ENCODE results near the gene GHRH.

Gene GHRH

DNA sequence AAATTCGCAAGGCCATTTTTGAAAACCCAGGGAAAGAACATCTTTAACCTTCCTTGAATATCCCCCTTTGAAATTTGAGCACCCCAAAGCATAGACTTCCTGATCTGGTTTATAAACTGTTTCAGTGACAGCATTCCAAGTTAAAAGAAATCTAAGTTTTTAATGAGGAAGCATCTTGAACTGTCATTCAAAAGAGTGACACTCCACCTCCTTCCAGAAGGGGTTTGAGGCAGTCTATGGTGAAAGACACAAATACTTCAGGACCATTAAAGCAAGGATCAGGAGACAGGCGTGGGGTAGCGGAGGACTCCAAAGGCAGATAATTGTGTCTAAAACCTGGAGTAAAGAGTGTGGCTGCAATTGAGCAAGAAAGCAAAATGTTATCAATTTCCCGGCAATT is 691 bp downstream of the GHRH start:
- DNase-seq (ENCODE audit: low read depth), result no peak

DNA sequence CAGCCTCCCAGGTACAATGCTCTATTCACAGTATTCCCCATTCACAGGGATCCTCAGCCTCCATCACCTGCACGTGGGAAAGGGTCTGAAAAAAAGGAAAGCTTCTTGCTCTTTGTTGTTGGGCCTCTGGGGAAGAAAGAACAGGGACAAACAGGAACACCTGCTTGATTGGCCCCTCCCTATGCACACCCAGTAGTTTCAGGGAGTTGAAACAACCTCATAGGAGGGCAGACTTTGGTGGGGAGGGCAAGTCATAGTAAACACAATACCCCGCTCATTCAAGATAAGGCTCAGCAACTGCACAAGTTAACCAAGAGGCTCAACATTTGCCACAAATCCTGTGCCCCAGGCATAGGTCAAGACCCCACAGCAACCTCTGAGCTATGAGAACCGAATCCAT is 1.7 kb downstream of the GHRH start:
- no peak for DNase-seq (ENCODE audit: low read depth)

GRCh38 chr20:37259031-37259430 is 2.6 kb downstream of the GHRH start:
- no peak for DNase-seq (ENCODE audit: low read depth)

- no peak for DNase-seq (ENCODE audit: low read depth)
Observed at GRCh38 chr20:37257988-37258387, 3.6 kb downstream of the GHRH start.

- no peak for DNase-seq (ENCODE audit: low read depth)
Observed at GRCh38 chr20:37257530-37257929, 4.1 kb downstream of the GHRH start.

DNA sequence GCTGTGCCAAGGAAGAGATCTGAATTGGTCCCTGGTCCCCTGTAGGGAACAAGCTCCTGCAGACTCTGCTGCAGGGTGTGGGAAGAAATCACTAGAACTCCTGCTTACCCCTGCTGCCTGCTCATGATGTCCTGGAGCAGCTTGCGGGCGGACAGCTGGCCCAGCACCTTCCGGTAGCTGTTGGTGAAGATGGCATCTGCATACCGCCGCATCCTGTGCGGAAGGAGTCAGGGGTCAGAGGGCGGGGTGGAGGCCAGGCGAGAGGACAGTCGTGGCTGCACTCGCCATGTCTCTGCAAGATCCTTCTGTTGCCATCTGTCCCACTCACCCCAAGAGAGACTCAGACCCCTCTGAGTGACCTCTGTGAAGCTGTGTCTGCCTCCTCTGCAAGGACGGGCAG is 5.3 kb downstream of the GHRH start:
- DNase-seq (ENCODE audit: low read depth), result no peak

DNA sequence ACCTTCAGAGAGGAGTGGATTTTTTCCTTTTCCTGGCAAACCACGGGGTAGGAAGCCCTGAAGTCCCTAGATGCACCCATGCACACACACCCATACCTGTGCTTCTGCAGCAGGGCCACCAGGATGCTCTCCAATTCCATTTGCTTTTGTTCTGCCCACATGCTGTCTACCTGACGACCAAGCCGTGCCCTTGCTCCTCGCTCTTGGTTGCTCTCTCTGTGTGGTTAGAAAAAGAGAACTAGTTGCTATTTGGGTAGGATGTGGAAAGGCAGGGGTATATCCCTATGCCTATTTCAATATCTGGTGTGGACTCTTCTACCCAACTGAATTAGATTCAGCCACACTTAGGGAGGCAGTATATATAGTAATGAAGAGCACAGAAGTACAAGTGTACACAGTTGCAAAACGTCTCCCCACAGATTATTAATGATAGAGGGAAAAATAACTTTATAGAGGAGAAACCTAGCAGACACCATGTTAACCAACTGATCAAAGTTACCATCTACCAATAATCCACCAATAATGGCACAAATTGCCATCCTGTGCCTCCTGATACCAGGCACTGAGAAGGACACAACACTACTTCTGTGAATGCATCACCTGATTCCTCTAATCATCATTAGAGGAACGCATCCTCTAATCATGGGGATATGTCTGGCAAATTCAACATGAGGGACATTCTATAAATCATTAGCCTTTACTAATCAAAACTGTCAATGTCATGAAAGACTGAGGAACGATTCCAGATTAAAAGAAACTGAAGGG is 7.3 kb downstream of the GHRH start:
- no peak for DNase-seq (ENCODE audit: low read depth)

- no peak for DNase-seq (ENCODE audit: low read depth)
Observed at GRCh38 chr20:37253087-37253486, 8.5 kb downstream of the GHRH start.

DNA sequence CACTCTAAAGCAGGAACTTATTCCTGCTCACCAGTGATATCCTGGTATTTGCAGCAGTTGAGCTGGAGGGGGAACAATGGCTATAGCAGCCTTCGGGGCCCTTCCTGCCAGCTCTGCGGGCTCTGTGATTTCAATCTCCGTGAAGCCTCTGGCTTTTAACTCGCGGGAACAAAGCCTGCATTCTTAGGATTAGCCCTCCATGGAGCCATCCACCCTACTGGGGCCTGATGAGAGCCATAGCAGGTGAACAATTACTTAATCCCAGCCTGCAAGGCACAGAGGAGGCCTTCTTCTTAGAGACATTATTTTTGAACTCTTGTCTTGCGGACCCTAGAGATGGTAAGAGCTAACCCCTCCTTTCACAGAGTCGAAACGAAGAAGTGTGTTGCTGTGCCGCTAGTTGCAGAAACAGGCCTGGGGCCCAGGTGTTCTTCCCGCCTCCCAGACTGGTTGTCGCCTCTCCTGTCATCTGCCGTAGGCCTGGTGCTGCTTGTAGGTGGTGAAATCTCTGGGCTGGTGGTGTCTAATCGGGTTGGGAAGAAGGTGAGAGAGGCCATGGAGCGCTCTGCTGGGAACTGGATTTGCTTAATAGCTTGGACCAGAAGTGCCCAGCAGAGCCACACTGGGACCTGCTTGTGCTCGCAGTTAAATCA is 9.7 kb downstream of the GHRH start:
- DNase-seq (ENCODE audit: low read depth), result no peak

GRCh38 chr20:37249304-37249703 is 12.3 kb downstream of the GHRH start:
- no peak for DNase-seq (ENCODE audit: low read depth)

DNA sequence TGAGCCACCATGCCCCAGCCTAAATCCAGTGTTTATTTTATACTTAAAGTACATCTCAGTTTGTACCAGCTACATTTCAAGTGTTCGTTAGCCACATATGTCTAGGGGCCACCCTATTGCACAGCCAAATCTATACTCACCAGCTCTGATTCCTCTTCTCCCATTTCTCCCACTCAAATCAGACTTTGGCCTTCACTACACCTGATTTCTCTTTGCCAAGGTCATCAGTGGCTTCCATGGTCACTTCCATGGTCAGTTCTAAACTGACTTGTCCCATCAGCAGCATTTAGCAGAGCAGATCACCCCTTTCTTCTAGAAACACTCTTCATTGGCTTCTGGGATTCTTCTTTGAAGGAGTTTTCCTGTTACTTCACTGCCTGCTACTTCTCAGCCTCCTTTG is 14.1 kb downstream of the GHRH start:
- no peak for DNase-seq (ENCODE audit: low read depth)

- no peak for DNase-seq (ENCODE audit: low read depth)
Observed at GRCh38 chr20:37246736-37247135, 14.9 kb downstream of the GHRH start.

DNA sequence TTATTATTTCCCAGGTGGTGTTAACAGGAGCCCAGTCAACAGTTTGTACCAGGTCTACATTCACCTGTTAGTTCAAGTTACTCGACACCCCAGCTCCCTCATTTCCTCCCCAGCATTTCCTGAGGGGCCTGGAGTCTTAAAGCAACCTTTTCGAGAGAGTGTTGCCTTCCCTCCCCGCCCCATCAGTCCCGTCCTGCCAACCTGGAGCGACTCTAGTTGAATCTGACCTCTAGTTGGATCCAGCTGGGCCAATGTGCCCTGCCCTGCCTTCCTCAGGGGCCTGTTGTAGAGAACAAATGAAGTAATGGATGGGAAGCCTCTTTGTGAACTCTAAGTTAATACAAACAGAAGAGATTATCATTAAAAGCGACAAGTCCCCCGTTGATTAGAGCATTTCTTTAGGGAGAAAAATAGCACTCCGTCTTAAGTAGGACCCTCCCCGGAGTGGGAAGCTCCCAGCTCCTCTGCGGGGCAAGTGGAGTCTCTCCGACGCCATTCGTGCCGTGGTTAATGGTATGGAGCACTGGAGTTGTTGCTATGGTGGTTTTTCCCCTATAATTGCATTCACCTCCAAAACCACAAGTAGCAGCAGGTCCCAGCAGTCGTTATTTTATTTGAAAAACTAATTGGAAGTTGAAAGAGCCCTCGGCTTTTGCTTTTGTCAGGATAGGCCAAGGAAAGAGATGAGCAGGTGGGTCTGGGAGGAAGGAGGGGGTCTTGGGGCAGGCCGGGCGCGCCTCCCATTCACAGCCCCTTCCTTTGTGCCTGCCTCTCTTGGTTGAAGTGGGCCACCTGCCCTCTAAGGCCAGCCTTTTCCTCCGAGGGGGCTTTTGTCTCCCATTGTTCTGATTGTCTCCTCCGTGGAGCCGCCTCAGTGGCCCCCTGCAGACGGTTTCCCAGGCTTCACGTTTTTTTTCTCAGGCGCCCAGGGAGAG is 16.1 kb downstream of the GHRH start:
- DNase-seq (ENCODE audit: low read depth), result no peak

DNA sequence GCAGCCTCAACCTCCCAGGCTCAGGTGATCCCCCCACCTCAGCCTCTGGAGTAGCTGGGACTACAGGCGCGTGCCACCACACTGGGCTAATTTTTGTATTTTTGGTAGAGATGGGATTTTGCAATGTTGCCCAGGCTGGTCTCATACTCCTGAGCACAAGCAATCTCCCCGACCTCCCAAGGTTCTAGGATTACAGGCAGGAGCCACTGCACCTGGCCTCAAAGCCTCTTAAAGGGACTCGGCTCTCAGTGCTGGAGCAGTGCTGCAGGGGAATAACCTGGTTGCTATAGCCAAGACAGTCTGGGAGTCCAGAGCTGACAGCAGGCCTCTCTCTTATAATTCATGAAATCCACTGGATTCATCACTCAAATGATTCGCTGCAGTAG is 17.0 kb downstream of the GHRH start:
- DNase-seq (ENCODE audit: low read depth), result no peak

- DNase-seq (ENCODE audit: low read depth), result peak; percentile 60
Observed at GRCh38 chr20:37243937-37244571, 17.6 kb downstream of the GHRH start.

DNA sequence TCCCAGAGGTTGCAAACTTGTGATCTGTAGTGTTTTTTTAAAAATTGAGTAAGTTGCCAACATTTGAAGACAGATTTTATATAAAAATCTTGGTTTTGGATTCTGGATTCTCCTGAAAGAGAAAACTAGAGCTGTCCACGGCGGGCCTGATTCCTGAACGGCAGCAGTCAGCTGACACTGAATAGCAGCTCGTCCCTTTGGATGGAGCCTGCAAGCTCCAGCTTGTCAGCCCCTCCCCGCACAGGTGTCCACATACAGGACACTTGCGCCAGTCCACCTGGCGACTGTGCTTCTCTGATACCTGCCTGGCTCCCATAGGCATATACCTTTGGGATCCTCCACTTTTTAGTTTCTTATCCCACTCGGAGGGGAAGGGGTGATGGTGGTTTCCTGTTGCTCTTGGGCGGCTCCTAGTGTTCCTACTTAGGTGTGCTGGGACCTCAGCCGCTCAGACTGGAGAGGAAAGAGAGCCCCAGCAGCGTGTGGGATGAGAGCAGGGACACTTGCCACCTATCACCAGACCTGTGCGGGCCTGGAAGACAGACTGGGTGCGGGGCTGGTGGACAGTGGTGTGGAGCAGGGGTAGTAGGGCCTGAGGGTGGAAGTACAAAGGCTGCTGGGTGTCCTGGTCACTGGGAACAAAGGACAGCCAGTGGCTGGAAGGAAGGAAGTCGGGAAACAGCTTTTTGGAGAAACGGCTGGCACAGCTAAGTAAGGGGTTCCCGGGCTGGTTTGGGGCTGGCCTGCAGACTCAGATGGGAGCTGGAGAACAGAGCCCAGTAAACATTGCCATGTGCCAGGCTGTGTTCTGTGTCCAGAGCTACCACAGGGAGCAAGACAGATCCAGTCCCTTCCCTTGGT is 18.3 kb downstream of the GHRH start:
- no peak for DNase-seq (ENCODE audit: low read depth)

GRCh38 chr20:37242503-37242902 is 19.1 kb downstream of the GHRH start:
- no peak for DNase-seq (ENCODE audit: low read depth)

- DNase-seq (ENCODE audit: low read depth), result no peak
Observed at GRCh38 chr20:37240337-37241067, 21.1 kb downstream of the GHRH start.

- no peak for DNase-seq (ENCODE audit: low read depth)
Observed at GRCh38 chr20:37238935-37239451, 22.6 kb downstream of the GHRH start.

- no peak for DNase-seq (ENCODE audit: low read depth)
Observed at GRCh38 chr20:37238426-37238825, 23.2 kb downstream of the GHRH start.

All from EH (cell line).